ENCODE results near the gene DEF6. TPM values are rescaled to one million over a fixed set of nuclear protein-coding genes. Genes with fewer than 3 reads are reported as not detected.
A peak's percentile ranks its signal among the peaks of the same experiment; 100 is the strongest.

The DEF6 gene
- total RNA-seq, 2 donors from 2014 or later = 6.3 to 6.8 TPM

DNA sequence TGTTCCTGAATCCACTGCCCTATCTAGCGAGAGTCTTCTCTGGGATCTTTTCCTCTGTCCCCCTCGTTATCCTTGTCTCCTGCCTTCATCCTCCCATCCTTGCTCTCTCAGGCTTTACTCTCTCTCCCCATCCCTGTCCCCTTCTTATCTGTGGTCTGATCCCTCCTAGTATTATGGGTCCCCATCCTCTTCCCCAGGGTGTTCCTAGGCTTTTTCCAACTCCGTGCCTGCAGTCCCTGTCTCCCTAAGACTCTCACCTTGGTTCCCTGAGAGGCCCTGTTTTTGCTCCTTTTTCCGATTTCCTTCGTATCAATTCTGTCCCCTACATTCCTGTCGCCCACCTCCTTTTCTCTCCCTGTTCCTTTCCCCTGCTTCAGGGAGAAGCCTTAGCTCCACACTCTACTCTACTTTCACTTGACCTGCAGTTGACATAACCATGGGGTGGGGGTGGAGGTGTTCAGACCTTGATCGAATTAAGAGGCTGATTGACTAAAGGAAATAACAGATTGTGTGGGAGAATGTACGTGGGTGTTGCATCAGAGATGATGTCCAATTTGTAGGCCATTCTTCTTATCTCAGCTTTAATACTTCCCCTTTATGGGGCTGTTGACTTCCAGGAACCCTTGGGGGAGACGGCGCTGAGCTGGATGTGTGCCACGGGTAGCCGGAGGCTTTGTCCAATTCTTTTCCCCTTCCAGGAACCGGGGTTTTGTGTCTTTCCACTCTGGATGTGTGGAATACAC, 45.6 kb downstream of the DEF6 start:
- 59 to 63% methylated on average over 6 to 13 of the region's 13 CpGs for WGBS, 2 experiments (ENCODE audit: insufficient coverage in 1 of 2, insufficient read length in 1 of 2)
- no peak overlapping the region for H3K27ac ChIP-seq (ENCODE audit: low read depth, low read length)
- H3K36me3 ChIP-seq (ENCODE audit: control insufficient read depth, insufficient read depth, low read length) = no peaks in the 10 kb centered on the region
- peak overlapping the region; percentile 96 for H3K4me3 ChIP-seq (ENCODE audit: low read length)
- H3K9me3 ChIP-seq (ENCODE audit: control insufficient read depth, low read length) = no peaks in the 10 kb centered on the region
- Mint-ChIP-seq H3K27ac (peak overlapping the region; percentile 76), H3K4me3 (peak overlapping the region; percentile 80), H3K4me1 (peaks cover 9% of the 10 kb centered on the region), H3K9me3 (peaks cover 11% of the 10 kb centered on the region), H3K27me3 (ENCODE audit: insufficient read depth) (peaks cover 5% of the 10 kb centered on the region), H3K36me3 (ENCODE audit: low read depth) (peaks cover 6% of the 10 kb centered on the region)
- peak overlapping the region; percentile 68 for H3K9ac ChIP-seq (ENCODE audit: extremely low read depth, low read length, poor library complexity, severe bottlenecking)
- no peaks in the 10 kb centered on the region for H3K27me3 ChIP-seq (ENCODE audit: control insufficient read depth, insufficient read depth, low read length, poor library complexity, severe bottlenecking)
- TF ChIP-seq, protein P1, sequence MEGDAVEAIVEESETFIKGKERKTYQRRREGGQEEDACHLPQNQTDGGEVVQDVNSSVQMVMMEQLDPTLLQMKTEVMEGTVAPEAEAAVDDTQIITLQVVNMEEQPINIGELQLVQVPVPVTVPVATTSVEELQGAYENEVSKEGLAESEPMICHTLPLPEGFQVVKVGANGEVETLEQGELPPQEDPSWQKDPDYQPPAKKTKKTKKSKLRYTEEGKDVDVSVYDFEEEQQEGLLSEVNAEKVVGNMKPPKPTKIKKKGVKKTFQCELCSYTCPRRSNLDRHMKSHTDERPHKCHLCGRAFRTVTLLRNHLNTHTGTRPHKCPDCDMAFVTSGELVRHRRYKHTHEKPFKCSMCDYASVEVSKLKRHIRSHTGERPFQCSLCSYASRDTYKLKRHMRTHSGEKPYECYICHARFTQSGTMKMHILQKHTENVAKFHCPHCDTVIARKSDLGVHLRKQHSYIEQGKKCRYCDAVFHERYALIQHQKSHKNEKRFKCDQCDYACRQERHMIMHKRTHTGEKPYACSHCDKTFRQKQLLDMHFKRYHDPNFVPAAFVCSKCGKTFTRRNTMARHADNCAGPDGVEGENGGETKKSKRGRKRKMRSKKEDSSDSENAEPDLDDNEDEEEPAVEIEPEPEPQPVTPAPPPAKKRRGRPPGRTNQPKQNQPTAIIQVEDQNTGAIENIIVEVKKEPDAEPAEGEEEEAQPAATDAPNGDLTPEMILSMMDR (conservative IDR thresholded peaks at IDR 0.05) = no peak
- no peaks in the 10 kb centered on the region for H3K4me1 ChIP-seq (ENCODE audit: control insufficient read depth, insufficient read depth, low read length)
- no peak for DNase-seq

DNA sequence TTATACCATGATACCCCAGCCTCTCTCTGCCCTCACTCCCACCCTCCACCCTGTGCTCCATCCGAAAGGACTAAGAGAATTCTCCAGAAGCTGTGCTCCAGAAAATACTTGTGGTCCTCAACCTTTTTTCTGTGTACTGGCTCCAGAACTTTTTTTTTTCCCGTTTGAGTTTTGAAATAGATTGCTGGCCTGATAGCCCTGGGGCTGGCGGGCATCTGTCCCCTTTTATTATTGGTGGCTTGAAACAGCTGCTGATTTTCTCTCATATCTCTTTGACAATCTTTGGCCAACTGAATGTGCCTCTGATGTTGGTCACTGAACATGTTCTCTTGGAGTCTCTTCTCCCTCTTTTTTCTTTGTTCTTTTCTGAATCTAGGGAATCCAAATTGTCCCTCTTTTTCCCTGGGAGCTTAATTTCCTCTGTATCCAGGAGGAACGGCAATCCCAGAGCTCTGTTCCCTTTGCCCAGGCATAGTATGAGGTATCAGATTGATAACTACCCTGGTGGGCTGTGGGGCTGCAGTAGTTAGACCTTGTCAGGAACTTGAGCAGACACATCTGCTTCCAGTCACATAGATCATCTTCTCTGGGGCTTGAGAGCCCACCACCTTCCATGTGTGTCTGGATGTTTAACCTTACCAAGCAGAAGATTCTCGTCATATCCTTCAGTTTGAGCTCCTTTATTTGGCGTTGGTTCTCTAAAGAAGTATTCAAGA, 46.4 kb downstream of the DEF6 start:
- TF ChIP-seq, protein P1 (conservative IDR thresholded peaks at IDR 0.05) = no peak
- peak overlapping the region; percentile 96 for H3K4me3 ChIP-seq (ENCODE audit: low read length)
- H3K9me3 Mint-ChIP-seq = peaks cover 9% of the 10 kb centered on the region
- no peak overlapping the region for H3K27ac ChIP-seq (ENCODE audit: low read depth, low read length)
- H3K9me3 ChIP-seq (ENCODE audit: control insufficient read depth, low read length) = no peaks in the 10 kb centered on the region
- no peak for DNase-seq
- no peak overlapping the region for H3K27ac Mint-ChIP-seq
- H3K4me3 Mint-ChIP-seq = peak overlapping the region; percentile 80
- H3K4me1 Mint-ChIP-seq = peaks cover 11% of the 10 kb centered on the region
- no peaks in the 10 kb centered on the region for H3K27me3 ChIP-seq (ENCODE audit: control insufficient read depth, insufficient read depth, low read length, poor library complexity, severe bottlenecking)
- WGBS, 2 experiments (ENCODE audit: insufficient coverage in 1 of 2, insufficient read length in 1 of 2) = 86 to 93% methylated on average over 6 of the region's 6 CpGs
- peaks cover 4% of the 10 kb centered on the region for H3K27me3 Mint-ChIP-seq (ENCODE audit: insufficient read depth)
- H3K4me1 ChIP-seq (ENCODE audit: control insufficient read depth, insufficient read depth, low read length) = no peaks in the 10 kb centered on the region
- H3K36me3 ChIP-seq (ENCODE audit: control insufficient read depth, insufficient read depth, low read length) = no peaks in the 10 kb centered on the region
- no peak overlapping the region for H3K9ac ChIP-seq (ENCODE audit: extremely low read depth, low read length, poor library complexity, severe bottlenecking)
- peaks cover 11% of the 10 kb centered on the region for H3K36me3 Mint-ChIP-seq (ENCODE audit: low read depth)

DNA sequence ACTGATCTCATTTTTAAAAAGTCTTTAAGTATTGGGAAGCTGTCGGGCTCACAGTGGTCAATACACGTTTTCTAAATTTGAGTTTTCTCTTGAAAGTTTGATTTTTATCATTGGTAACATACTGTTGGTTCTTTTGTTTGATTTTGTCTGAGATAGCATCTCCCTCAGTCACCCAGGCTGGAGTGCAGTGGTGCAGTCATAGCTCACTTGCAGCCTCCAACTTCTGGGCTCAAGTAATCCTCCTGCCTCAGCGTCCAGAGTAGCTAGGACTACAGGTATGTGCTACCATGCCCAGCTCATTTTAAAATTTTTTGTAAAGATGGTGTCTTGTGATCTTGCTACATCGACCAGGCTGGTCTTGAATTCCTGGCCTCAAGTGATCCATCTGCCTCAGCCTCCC, 53.8 kb downstream of the DEF6 start:
- TF ChIP-seq, protein P1 (conservative IDR thresholded peaks at IDR 0.05) = no peak
- Histone ChIP-seq H3K4me3 (ENCODE audit: low read length) (no peak overlapping the region), H3K4me1 (ENCODE audit: control insufficient read depth, insufficient read depth, low read length) (no peaks in the 10 kb centered on the region), H3K27me3 (ENCODE audit: control insufficient read depth, insufficient read depth, low read length, poor library complexity, severe bottlenecking) (no peaks in the 10 kb centered on the region), H3K27ac (ENCODE audit: low read depth, low read length) (no peak overlapping the region), H3K36me3 (ENCODE audit: control insufficient read depth, insufficient read depth, low read length) (peaks cover 16% of the 10 kb centered on the region), H3K9ac (ENCODE audit: extremely low read depth, low read length, poor library complexity, severe bottlenecking) (no peak overlapping the region), H3K9me3 (ENCODE audit: control insufficient read depth, low read length) (no peaks in the 10 kb centered on the region)
- Mint-ChIP-seq H3K4me1 (peaks cover 4% of the 10 kb centered on the region), H3K27ac (no peak overlapping the region), H3K4me3 (no peak overlapping the region), H3K27me3 (ENCODE audit: insufficient read depth) (no peaks in the 10 kb centered on the region), H3K36me3 (ENCODE audit: low read depth) (peaks cover 69% of the 10 kb centered on the region), H3K9me3 (no peaks in the 10 kb centered on the region)
- WGBS, 2 experiments (ENCODE audit: insufficient coverage in 1 of 2, insufficient read length in 1 of 2) = 87 to 93% methylated on average over 4 of the region's 4 CpGs
- DNase-seq = no peak
